DMS79 (cell line): Measurements from ENCODE around the gene ADO.
A peak's percentile ranks its signal among the peaks of the same experiment; 100 is the strongest.

Experiments
- DNase-seq: peaks from one replicate; lab custom pipeline; 2025; lab: John Stamatoyannopoulos, UW

ADO gene

DNA sequence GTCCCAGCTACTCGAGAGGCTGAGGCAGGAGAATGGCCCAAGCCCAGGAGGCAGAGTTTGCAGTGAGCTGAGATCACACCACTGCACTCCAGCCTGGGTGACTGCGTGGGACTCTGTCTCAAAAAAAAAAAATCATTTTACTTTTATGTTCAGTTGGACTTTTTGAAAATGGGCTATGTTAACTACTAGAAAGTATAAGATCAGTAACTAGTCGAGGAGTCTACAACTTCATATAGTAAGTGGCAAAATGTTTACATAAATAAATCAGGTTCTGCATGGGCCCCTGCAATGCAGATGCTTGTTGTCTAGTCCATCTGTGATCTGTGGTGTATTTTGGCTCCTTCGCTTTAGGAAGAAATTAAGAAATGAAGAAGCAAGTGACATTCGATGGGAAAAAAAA, 12.3 kb upstream of the ADO start:
- no peak for DNase-seq

DNA sequence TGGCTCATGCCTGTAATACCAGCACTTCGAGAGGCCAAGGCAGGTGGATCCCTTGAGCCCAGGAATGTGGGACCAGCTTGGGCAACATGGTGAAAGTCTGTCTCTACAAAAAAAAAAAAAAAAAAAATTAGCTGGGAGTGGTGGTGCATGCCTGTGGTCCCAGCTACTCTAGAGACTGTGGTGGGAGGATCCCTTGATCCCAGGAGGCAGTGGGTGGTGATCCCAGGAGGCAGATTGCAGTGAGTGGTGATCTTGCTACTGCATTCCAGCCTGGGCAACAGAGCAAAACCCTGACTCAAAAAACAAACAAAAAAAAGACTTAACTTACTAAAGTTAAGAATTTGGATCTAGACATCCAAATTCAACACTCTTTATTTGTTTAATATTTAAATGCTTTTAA, 10.2 kb upstream of the ADO start:
- no peak for DNase-seq

DNA sequence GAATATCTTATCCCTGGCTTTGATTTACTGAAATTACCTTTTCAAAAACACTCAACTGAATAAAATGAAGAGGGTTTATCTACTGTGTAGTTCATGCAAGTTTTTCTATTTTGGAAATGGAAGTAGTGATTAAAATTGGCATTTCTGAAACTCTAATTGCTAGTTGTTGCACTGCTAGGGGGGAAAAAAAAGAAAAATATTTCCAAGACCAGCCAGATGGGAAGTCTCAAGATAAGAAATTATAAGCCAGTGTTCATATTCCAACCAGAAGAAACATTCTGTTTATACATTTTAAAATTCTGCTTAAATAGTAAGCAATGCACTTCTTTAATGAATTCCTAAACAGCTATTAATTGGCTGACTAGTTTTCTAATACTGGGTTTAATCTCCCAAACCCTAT, 9.4 kb upstream of the ADO start:
- DNase-seq, result no peak

- DNase-seq, result no peak
Measured at GRCh38 chr10:62795762-62796161, 8.8 kb upstream of the ADO start.

- no peak for DNase-seq
Measured at GRCh38 chr10:62796896-62797295, 7.6 kb upstream of the ADO start.

- no peak for DNase-seq
Measured at GRCh38 chr10:62801871-62802270, 2.6 kb upstream of the ADO start.

GRCh38 chr10:62803724-62804355, 680 bp upstream of the ADO start:
- DNase-seq, result no peak

DNA sequence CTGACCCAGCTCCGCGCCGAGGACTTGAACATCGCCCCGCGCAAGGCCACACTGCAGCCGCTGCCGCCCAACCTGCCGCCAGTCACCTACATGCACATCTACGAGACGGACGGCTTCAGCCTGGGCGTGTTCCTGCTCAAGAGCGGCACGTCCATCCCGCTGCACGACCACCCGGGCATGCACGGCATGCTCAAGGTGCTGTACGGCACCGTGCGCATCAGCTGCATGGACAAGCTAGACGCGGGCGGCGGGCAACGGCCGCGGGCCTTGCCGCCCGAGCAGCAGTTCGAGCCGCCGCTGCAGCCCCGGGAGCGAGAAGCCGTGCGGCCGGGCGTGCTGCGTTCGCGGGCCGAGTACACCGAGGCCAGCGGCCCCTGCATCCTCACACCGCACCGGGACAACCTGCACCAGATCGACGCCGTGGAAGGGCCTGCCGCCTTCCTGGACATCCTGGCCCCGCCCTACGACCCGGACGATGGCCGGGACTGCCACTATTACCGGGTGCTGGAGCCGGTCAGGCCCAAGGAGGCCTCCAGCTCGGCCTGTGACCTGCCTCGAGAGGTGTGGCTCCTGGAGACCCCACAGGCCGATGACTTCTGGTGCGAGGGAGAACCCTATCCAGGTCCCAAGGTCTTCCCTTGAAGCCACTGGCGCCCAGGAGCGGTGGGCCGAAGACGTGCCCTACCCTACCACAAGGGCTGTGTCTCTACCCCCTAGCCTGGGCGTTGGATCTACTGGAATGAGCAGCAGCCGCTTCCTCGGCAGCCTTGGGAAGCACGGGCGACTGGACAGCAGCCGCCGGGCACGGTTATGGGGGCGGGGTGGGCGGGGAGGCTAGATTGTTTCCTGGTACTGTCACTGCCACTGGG, 945 bp downstream of the ADO start:
- DNase-seq, result no peak

DNA sequence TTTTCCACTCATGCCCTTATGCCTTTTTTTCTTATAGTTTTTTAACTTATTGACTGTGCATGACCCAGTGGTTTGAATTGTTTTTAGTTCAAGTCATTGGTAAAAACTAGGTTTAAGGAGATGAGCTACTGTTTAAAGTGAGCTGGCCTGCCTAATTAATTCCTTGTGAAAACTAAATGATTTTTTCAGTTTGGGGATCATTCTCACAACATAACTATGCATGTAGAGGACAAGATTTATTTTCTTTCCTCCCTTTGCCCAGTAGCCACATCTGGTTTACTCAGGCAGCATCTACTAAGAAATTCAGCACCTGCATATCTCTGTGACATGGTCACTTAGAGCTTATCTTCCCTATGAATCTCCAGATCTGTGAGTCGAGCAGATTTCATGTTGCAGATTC, 1.7 kb downstream of the ADO start:
- DNase-seq, result no peak

DNA sequence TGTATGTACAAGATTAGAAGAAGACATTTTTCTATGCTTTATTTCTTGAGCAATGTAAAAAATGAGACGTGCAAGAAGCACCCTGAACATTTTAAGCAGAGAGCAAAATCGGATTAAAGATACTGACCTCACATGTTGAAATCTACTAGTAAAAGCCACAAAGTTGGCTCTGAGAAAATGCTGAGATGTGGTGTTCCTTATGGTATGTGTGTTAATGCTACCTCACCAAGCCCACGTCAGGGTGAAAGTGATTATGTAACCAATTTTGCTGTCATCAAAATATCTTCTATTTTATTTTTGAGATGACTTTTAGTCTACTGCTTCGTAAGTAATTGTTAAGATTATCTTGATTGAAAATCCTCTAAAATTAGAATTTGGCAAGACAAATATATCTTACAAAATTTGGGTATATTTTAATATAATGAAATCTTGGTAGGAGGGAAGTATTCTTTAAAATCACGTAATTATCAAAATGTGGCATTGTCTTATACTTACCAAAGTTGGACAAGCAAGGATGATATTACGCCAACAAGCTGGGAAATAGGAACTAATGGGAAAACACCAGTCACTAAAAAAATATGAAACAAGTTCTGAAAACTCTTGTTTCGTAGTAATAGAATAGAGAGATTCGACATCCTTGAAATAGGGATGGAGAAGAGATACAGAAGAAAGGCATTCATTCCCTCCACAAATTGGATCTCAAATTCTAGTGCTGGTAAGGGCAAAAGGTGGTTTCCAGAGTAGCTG, 5.8 kb downstream of the ADO start:
- no peak for DNase-seq

DNA sequence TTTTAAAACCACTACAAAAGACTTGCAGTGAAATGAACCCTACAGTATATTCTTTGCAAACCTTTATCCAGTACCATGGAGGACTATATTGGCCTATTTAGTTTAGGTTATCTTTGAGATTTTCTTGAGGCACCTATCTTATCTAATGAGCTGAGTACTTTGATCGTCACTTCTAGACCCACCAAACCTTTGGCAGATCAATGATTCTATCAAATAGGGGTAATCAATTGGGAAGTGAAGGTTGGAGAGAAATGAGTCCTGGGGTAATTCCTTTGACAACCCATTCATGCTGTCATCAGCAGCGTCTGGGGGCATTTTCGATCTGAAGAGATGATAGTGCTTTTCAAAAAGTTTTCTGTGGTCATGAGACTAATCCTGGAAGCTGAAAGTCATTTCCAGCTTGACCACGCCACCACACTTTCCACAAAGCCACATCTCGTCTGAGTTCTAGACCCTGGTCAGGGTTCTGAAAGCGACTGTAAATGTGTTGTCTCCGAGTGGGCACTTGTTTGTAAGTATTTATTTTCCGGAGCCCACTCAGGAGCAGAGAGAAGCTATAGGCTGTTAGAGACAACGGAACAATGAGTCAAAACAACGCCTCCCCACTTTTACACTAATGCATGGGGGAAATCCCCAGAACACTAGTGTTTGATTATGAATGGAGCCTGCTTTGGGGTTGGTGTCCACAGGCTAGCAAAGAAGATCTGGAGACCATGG, 6.8 kb downstream of the ADO start:
- DNase-seq, result no peak

DNA sequence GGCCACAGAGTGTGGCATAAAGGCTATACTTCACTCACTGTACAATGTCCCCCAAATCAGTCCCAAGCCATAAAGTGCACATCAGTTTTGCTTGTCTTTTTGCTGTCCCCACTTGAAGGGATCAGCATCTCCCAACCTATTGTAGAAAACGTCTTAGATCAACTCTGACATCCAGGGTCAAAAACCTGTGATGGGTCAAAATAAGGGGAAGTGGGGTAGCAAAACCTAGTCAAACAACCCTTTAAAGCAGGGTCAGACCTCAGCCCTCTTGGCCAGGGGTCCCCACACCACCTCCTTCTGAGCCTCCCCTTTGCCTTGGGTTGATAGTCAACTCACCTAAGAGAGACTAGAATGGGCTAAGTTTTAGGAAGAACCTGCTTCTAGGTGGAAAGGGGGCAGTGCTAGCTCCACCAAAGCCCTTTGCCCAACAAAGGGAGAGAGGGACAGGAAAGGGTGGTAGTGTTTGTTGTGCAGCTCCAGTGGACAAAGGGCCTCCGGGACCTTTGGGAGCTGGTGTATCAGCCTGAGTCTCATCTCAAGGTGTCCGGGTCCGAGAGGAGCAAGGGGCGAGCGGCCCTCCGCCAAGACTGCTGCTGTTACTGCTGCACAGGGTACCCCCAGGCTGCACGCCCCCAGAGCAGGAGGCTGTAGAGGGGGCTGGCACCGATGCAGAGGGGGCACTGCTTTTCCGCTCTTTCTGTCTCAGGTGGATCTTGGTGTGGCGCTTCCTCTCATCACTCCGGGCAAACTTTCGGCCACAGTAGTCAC, 8.3 kb downstream of the ADO start:
- DNase-seq, result no peak

- no peak for DNase-seq
Measured at GRCh38 chr10:62813453-62813852, 8.9 kb downstream of the ADO start.

DNA sequence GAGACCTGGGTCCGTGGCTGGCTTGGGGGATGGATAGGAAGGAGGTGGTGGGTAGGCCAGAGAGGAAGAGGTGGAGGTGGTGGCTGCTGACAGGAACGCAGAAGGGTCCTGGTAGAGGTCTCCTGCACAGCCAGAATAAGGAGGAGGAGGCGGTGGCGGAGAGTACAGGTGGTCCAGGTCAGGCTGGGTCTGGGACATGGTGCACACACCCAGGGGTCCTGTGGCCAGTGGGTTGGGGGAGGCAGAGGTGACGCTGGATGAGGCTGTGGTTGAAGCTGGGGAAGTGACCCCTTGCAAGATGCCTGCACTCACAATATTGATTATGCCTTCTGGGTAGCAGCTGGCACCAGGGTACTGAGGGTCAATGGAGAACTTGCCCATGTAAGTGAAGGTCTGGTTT, 9.5 kb downstream of the ADO start:
- no peak for DNase-seq

GRCh38 chr10:62814756-62815380, 10.3 kb downstream of the ADO start:
- DNase-seq, result no peak

GRCh38 chr10:62815381-62816075, 11.0 kb downstream of the ADO start:
- no peak for DNase-seq

DNA sequence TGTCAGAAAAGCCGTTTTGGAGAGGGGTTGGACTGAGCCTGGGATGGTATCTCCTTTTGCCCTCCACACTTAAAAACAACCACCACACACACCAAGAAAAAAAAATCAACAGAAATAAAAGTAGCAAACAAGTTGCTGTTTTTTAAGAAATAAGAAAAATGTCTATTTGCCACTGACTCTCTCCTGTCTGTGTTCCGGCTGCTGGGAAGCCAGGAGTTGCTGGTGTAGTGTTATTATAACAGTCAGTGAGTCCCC, 11.5 kb downstream of the ADO start:
- no peak for DNase-seq

DNA sequence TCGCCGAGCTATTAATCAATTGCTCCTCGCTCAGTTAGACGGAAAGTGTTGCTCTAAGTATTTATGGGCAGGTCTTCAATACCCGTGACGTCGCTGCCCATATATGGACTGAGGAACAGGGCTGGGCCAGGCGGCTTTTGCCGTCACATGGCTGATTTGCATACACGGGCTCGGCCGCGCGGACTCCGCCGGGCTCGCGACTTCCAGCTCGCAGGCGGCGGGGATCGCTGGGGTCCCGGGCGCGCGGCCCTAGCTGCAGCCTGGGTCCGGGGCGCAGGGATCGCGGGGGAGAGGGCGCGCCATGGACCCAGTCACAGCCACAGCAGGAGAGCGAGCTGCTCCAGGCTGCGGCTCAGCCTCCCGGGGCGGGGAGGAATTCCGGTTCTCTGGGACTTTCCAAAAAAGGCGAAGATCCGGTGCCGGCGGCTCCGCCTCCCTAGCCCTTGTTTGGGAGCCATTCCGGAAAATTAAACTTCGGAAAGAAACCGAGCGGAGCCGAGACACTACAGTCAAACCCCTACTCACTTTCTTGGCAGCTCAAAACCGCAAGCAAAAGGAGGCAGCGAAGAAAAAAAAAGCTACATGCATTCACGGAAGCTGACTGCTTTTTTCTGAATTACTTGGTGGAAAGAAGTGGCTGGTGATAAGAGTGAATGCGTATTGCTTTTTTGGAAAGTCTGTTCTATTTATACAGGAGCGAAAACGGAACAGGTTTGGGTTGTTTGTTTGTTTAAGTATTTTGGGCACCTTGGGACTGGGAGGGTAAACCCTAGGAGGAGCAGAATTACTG, 12.0 kb downstream of the ADO start, which contains the start of gene EGR2:
TSS of gene EGR2 (minus strand) at position 36 of the 790 bp plus-strand sequence. CDS start 337 bp downstream, outside the sequence.
- DNase-seq, result peak; percentile 31

DNA sequence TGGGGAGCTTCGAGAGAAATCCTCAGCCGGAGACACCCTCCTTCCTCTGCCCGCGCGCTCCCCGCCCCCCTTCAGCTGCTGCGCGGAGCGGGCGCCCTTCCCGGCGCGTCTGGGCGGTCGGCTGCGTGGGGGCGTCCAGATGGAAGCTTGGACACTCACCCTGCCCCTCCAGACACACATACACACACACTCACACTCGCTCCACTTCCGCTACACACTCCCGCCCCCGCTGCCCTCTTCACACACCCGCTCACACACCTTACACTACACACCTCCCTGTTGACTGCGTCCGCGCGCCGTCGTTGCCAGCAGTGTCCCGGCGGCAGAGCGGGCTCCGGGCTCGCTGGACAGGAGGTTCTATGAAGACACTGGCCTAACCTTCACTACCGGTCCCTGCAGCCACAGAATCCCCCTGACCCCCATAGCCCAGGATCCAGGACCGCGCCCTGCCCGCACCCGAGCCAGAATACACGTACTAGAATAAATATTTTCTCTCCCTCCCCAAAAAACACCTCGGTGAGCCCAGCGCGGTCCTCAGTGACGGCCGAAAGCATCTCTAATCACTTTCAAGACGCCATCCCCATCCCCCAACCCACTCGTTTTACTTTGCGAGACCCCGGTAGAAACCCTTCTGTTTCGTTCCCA, 12.7 kb downstream of the ADO start:
- no peak for DNase-seq
